HL-60 (cell line): ENCODE measurements around the gene LRRN2.

ENCODE experiments used
- DNase-seq, 2 experiments: peaks; one replicate each; pipeline ENCODE4 v3.0.0-alpha.2; 2010 to 2020; ENCODE audit warnings: low read depth in 1 of 2, low spot score in 1 of 2
- H3K27ac ChIP-seq: fragments of 250-450 bp; sonication (Bioruptor Pico); replicated peaks from 2 replicates; pipeline ENCODE4 v1.5.1; 2020; ENCODE audit warnings: mild to moderate bottlenecking, moderate library complexity
- H3K27me3 ChIP-seq: fragments of 250-450 bp; sonication (Bioruptor Pico); 2 replicates; pipeline ENCODE4 v1.5.1; 2021; ENCODE audit warnings: mild to moderate bottlenecking, moderate library complexity; ENCODE audit not compliant: insufficient read depth, poor library complexity, severe bottlenecking
- H3K4me3 ChIP-seq: replicated peaks from 2 replicates; pipeline ENCODE4 v1.5.1; 2011; ENCODE audit warnings: mild to moderate bottlenecking, control low read depth, low read length; ENCODE audit not compliant: insufficient read depth
- CTCF ChIP-seq: IDR thresholded peaks from one replicate; pipeline ENCODE4 v1.5.1; 2011; ENCODE audit warnings: low read length, control low read depth, inconsistent platforms; ENCODE audit not compliant: insufficient read depth
- GABPA ChIP-seq: IDR thresholded peaks from 2 replicates; pipeline ENCODE4 v1.6.1; 2012; ENCODE audit warnings: low read depth
- POLR2AphosphoS5 ChIP-seq: IDR thresholded peaks from 2 replicates; pipeline ENCODE4 v1.6.1; 2012; ENCODE audit warnings: low read depth
- REST ChIP-seq: IDR thresholded peaks from 2 replicates; pipeline ENCODE4 v1.6.1; 2012; ENCODE audit warnings: low read depth; ENCODE audit not compliant: insufficient replicate concordance
- SPI1 ChIP-seq: IDR thresholded peaks from 2 replicates; pipeline ENCODE4 v1.6.1; 2012; ENCODE audit warnings: low read depth, mild to moderate bottlenecking, borderline replicate concordance

Gene LRRN2

GRCh38 chr1:204641936-204642335 lies 43.6 kb downstream of the LRRN2 start:
- TF ChIP-seq POLR2AphosphoS5, result no peak
- no peak for TF ChIP-seq REST
- TF ChIP-seq CTCF, result no peak
- no peak for TF ChIP-seq GABPA
- TF ChIP-seq SPI1, result no peak
- no peak for DNase-seq

GRCh38 chr1:204641455-204641854 lies 44.1 kb downstream of the LRRN2 start:
- no peak for TF ChIP-seq CTCF
- TF ChIP-seq REST, result no peak
- no peak for TF ChIP-seq GABPA
- no peak for TF ChIP-seq POLR2AphosphoS5
- DNase-seq, result no peak
- no peak overlapping the region for H3K27ac ChIP-seq
- H3K4me3 ChIP-seq, result no peak overlapping the region
- no peaks in the 10 kb centered on the region for H3K27me3 ChIP-seq

More at GRCh38 chr1:204641936-204642335, 43.6 kb downstream of the LRRN2 start:
- H3K27me3 ChIP-seq, result no peaks in the 10 kb centered on the region
- no peak overlapping the region for H3K27ac ChIP-seq
- no peak overlapping the region for H3K4me3 ChIP-seq

GRCh38 chr1:204640578-204640977 lies 45.0 kb downstream of the LRRN2 start:
- DNase-seq, result no peak
- no peak overlapping the region for H3K4me3 ChIP-seq
- TF ChIP-seq GABPA (no peak), REST (no peak), POLR2AphosphoS5 (no peak), CTCF (no peak), SPI1 (no peak)
- H3K27ac ChIP-seq, result no peak overlapping the region
- no peaks in the 10 kb centered on the region for H3K27me3 ChIP-seq
